Renal cortical epithelial cell (primary cell): Measurements from ENCODE around the gene DOCK9. TPM values are rescaled to one million over a fixed set of nuclear protein-coding genes. Genes with fewer than 3 reads are reported as not detected.
"Not testable (repeated sequence)": the region's sequence is repeated elsewhere in the genome, so short reads cannot be mapped to it uniquely, and the experiment has no call there.

ENCODE experiments used
- DNase-seq: peaks from one replicate; pipeline ENCODE4 v3.0.0-alpha.2; 2011; ENCODE audit warnings: low read depth
- total RNA-seq: library from RNA; depleted of rRNA; stranded (reverse); fragments of >200 nt; gene quantifications from 2 replicates; pipeline ENCODE4 v1.2.3, GENCODE V29; 2014

Gene DOCK9
- total RNA-seq, 1 donor from 2014 or later, result 92.7 TPM

GRCh38 chr13:98918771-98919170, 59.1 kb downstream of the DOCK9 start:
- no peak for DNase-seq

- peak; percentile 60 for DNase-seq
Measured at GRCh38 chr13:98917116-98917515, 60.7 kb downstream of the DOCK9 start.

- DNase-seq, result no peak
Measured at GRCh38 chr13:98916403-98916802, 61.5 kb downstream of the DOCK9 start.

DNA sequence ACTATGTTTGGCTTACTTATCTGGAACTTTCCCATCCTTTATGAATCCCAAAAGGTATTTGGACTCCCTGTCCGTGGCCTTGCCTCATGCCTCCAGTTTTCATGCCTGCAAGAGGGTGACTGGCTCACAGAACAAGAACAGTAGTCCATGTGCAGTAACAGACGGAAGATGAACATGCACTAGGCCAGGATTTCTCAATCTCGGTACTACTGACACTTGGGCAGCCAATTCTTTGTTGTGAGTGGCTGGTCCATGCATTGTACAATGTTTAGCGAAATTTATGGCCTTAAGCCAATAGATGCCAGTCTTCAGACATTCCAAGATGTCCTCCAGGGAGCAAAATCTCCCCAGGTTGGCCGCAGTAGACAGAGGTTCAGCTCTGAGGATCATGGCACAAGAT, 61.9 kb downstream of the DOCK9 start:
- peak; percentile 4 for DNase-seq

GRCh38 chr13:98915563-98915962, 62.3 kb downstream of the DOCK9 start:
- DNase-seq, result peak; percentile 25

GRCh38 chr13:98913741-98914140, 64.1 kb downstream of the DOCK9 start:
- no peak for DNase-seq

DNA sequence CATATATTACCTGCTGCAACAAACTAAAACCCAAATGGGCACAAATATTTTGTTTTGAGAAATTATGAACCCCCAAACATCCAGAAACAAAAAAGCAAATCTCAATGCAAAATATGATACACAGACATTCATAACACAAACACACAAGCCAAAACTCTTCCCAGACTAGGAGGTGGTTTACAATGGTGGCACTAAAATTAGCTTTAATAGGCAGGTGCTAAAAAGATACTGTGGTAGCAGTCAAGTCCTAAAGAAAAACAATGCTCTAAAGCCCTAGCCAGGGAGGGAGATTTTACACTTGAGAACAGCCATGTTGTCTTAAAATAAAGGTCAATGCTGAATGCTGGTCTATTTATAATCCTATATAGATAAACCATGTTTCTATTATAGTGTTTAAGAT, 65.0 kb downstream of the DOCK9 start:
- no peak for DNase-seq

DNA sequence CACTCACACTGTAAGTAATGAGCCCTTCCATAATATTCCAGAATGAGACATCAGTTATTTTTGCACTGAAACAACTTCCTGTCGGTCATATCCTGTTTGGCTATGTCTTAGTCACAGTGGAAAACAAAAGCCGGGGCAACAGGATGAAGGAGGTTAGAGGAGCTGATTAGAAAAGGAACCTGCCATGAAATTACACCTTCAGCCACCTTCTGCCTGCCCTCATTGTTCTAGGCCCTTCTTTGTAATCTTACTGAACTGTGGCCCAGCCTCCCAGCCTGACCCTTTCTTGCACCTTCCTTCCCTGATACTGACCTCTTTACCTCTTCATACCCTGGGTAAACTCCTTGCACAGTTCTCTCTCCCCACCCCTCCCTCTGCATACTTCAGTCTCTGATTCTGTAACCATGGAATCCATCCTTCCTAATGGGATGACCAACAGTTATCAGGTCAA, 67.3 kb downstream of the DOCK9 start:
- DNase-seq, result peak; percentile 70

DNA sequence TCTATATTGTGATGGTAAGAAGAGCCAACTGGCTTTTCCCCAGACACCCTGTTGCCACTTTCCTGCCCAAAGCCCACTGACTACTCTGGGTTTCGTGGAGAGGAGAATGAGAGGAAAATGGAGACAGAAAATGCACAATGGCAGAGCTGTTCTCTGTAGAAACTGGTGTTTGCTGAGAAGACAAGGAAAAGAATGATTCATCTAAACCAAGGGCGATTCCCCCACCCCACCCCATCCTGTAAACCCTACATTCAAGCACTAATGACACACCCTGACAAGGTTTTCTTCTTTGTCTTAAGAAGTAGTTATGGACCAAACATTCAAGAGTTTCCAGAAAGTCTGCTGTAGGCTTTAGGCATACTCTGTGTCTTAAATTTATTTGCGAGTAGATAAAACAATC, 68.8 kb downstream of the DOCK9 start:
- peak; percentile 21 for DNase-seq

- DNase-seq, result no peak
Measured at GRCh38 chr13:98906746-98907502, 70.9 kb downstream of the DOCK9 start.

DNA sequence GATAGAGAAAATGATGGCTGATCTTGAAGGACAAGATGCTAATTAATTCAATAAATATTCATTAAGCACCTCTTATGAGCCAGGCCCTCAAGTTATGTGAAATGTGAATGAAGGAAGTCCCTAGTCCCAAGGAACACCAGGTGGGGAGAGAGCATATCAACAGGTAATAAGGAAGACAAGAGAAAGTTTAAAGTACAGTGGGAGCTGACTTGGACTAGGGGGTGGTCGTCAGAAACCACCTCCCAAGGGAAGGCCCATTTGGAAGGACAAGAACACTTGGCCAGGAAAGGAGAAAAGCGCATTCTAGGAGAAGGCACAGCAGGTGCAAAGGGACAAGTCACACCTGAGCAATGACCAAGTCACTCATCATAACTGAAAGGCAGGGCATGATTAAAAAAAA, 72.7 kb downstream of the DOCK9 start:
- DNase-seq, result no peak

GRCh38 chr13:98900442-98900841, 77.4 kb downstream of the DOCK9 start:
- DNase-seq, result peak; percentile 13

DNA sequence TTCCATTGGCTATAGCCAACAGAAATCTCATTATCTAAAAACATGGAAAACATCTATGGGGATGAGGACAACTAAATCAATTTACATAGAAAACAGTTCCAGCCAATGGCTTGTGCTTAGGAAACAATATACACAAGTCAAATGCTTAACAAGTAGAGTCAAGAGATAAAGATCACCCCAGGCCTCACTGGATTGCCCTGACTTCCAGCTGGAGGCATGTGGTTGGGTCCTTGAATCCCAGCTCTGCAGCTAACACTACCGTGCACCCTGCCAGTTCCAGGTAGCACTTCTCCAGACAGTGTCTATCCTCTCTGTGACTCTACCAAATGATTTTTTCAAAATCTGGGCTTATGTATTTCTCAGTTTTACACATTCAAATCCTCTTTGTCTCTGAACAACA, 80.2 kb downstream of the DOCK9 start:
- DNase-seq, result no peak

DNA sequence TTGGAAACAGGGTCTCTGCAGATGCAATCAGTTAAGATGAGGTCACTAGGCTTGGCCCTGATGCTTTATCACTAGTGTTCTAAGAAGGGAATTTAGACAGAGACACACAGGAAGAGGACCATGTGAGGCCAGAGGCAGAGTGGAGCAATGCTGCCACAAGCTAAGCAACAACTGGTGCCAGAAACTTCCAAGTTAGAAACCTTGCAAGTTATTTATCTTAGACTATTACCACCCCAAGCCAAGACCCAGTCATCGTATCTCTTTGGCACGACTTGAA, 81.1 kb downstream of the DOCK9 start:
- no peak for DNase-seq

DNA sequence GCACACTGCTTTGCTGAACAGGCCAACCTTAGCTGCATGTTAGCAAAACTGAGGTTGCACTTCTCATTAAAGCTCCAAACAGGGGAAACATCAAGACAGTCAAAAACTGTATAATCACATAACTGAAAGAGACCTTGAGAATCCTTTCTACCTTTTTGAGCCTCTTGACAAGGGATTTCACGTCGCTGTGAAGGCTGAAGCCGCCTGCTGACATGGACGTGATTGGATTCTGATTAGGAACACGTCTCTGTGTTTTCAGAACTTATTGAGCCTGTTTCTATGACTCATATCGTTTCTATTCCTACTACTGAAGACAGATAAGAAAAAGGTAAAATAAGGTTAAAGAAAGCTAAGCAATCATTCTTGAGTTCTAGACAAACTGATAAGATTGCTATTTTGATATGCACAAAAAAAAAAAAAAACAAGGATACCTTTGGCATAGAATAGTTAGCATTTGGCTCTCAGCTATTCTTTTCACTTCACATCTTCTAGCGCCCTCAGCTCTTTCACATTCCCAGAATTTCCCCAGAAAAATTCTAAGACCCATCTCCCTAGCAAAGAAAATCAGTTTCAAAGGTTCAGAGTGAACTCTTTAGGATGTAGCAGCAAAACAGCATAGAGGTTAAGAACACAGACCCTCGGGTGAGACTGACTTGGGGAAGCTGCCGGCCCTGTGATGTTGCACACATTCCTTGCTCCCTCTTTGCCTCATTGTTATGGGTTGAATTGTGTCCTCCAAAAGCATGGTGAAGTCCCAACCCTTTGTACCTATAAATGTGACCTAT, 81.6 kb downstream of the DOCK9 start:
- no peak for DNase-seq

DNA sequence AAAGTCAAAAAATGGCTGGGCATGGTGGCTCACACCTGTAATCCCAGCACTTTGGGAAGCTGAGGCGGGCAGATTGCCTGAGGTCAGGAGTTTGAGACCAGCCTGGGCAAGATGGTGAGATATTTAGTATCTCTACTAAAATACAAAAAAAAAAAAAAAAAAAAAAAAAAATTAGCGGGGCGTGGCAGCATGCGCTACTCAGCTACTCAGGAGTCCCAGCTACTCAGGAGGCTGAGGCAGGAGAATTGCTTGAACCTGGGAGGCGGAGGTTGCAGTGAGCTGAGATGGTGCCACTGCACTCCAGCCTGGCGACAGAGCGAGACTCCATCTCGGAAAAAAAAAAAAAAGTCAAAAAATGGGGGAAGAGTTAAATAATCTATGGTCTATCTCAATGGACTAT, 83.0 kb downstream of the DOCK9 start:
- DNase-seq, result not testable (repeated sequence)

DNA sequence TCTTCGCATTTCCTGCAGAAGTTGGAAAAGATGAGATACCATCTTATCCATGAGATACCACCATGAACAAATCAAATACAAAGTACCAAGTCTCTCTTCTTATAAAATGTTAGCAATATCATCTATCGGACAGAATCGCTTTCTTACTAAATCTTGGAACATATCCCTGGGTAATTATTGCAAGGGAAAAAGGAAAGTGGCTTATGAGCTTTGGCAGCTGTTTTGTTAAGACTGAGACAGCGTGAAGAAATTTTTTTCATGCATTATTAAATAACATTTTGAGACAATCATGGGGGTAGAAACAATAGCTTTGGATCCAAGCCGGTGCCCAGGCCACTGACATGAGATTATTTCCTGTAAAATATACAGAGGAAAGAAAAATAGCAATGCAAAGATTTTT, 84.5 kb downstream of the DOCK9 start:
- DNase-seq, result no peak

DNA sequence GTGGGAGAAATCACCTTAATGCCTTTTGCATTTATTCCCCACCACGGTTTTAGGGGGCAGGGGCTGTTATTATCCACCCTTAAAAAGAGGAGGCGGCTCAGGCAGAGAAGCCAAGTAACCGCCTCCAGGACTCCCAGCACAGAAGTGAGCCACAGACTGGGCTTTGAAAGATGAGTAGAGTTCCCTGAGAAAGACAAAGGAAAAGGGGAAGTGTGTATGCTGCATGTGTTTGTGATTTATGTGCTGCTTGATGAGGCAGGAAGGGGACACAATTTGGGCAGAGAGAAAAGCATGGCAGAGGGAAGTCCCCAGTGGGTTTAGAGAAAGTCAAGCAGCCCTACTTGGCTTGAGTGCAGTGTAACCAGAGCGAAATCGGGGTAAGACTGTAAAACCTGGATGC, 85.0 kb downstream of the DOCK9 start:
- no peak for DNase-seq

DNA sequence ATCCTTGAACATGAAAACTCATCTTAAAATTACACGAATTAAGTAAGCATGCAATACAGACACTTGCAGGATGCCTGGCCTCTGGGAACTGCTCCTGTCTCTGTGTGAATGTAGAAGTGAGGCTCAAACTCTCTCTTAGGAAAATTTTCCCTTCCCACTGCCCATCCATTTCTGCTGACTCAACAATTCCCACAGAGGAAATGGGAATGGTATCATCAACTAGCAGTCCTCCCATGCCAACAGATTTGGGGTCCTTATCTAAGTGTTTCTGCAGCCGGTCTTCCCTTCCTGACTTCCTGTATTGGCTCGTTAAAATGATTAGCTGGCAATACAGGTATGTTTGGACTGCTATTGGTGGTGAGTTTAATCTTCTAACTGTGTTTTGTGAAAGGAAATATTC, 85.8 kb downstream of the DOCK9 start:
- no peak for DNase-seq

DNA sequence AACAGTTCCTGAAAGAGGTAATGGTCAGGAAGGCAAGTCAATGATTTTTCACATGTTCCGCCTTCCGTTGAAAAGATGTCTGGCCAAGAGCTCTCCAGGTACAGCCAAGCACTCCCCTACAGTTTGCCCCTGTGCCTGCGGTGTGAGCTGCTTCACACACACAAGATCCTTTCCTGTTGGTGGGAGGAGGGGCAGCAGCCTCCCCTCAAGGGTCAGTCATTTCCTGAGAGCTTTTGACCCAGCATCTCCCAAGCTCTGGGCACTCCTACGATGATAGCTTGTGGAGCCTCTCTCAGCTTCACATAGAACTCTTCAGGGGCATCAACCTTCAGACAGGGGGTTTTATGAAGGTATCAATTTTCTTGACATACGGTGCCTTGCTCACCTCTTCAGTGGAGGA, 86.9 kb downstream of the DOCK9 start:
- DNase-seq, result no peak

DNA sequence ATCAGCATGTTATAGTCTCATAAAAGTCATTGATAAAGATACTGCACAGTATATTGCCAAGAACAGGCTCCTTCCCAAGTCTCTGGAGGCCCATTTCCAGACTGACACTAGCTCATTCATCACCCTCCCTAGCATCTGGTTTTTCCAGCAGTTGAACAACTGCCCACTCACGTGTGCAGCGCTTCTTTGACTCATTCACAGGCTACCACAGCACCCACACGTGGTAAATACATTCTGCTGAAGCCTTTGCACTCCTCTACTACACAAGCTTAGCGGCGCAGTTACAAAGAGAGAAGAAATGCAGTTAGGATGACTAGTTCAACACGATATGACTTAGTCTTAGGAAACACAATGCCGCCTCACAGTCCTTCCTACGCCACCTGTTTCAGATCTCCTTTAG, 87.7 kb downstream of the DOCK9 start:
- DNase-seq, result peak; percentile 84

- DNase-seq, result peak; percentile 14
Measured at GRCh38 chr13:98889419-98890085, 88.3 kb downstream of the DOCK9 start.

DNA sequence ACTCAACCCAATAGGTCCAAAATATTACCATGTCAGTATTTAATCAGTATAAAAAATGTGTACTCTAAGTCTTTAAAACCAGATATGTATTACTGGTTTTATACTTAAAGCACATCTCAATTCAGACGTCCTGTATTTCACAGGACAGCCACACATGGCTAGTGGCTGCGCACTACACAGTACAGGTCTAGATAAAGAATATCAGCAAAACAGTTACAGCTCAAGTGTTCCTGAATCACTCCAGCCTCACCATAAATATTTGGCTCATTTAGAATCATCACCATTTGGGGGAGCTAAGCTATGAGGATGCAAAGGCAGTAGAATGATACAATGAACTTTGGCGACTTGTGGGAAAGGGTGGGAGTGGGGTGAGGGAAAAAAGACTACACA, 89.0 kb downstream of the DOCK9 start:
- DNase-seq, result no peak
